T47D (cell line): ENCODE data around the gene TROAP.
"Not testable (repeated sequence)": the region's sequence is repeated elsewhere in the genome, so short reads cannot be mapped to it uniquely, and the experiment has no call there.

ENCODE experiments used
- DNase-seq, 2 experiments: peaks; one replicate each; pipeline versions ENCODE4 v3.0.0 to v3.0.0-alpha.2; 2011 to 2012; ENCODE audit warnings: low read depth in 1 of 2, low spot score in 1 of 2
- JUND ChIP-seq: IDR thresholded peaks from 2 replicates; pipeline ENCODE4 v1.6.1; 2012; ENCODE audit warnings: low read depth
- in situ Hi-C: cut with HindIII; loops from 2 replicates; pipeline ENCODE4 v1.10.0; 2016; ENCODE audit warnings: low sequenced_read_pairs, low pct_unique_long_range_greater_than_20kb

Gene TROAP

DNA sequence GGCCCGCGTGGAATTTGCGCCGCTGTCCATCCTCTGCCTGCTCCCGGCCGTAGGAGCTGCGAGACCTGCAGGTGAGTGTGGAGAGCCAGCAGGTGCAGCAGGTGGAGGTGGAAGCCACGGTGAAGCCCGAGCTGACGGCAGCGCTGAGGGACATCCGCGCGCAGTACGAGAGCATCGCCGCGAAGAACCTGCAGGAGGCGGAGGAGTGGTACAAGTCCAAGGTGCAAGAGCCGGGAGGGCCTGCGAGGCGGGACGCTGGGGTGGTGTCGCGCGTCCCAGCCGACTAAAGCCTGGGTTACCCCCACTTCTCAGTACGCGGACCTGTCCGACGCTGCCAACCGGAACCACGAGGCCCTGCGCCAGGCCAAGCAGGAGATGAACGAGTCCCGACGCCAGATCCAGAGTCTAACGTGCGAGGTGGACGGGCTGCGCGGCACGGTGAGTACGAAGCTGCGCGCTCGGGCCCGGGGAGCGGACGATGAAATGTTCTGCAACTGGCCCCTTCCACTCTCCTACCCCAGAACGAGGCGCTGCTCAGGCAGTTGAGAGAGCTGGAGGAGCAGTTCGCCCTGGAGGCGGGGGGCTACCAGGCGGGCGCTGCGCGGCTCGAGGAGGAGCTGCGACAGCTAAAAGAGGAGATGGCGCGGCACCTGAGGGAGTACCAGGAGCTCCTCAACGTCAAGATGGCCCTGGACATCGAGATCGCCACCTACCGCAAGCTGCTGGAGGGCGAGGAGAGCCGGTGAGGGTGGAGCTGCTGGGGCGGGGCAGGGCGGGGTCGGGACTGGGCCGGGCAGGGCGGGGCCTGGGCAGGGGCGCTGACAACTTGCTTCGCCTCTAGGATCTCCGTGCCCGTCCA lies 26.0 kb upstream of the TROAP start:
- in situ Hi-C loops: no loop called here
- peak; percentile 88 to 91 for DNase-seq
- TF ChIP-seq JUND: no peak

DNA sequence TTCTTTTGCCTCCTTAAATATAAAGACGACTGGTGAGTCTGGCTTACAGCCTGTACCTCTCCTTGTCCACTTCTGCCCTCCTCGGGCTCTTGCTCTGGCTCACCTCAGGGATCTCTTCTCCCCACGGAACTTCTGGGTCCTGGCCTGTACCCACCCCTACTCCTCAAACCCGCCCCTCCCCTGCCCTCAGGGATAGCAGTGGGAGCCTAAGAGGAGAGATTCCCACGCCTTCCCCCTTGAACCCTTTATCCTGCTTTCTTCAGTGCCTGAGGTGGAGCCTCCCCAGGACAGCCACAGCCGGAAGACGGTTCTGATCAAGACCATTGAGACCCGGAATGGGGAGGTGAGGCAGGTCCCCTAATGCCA lies 25.4 kb upstream of the TROAP start:
- no peak for TF ChIP-seq JUND
- DNase-seq: no peak
- in situ Hi-C loops: no loop called here

DNA sequence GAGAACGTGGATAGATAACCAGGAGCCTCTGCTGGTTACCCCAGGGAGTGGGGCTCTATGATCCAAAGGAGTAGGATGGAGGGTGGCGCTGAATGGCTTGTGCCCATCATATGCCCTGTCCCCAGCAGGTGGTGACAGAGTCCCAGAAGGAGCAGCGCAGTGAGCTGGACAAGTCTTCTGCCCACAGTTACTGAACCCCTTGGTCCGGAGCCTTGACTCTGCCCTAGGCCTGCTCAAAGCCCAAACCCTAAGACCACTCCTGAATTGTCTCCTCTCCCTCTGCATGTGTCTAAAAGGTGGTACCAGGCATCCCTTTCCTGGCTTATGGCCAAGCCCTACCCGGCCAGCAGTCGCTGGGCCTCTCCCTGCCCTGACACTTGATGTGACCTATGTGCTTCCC lies 24.9 kb upstream of the TROAP start:
- in situ Hi-C loops: no loop called here
- DNase-seq: peak in 1 of 2 experiments; percentile 60
- TF ChIP-seq JUND: no peak

DNA sequence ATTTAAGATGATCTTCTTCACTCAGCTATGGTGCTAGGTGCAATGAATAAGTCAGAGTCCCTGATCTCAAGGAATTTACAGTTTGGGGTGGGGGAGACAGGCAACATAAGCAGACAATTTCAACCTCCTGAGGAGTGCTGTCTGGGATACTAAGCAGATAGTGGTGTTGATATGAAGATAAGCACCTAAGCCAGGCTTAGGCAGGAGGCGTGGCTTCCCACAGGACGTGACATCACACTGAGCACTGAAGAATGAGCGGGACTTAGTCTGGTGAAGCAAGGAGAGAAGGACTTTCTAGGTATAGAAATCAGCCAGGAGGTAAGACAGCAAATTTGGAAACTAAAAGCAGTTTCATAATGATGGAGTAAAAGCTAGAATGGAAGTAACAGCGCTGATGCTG lies 21.3 kb upstream of the TROAP start:
- in situ Hi-C loops: no loop called here
- no peak for DNase-seq
- no peak for TF ChIP-seq JUND

DNA sequence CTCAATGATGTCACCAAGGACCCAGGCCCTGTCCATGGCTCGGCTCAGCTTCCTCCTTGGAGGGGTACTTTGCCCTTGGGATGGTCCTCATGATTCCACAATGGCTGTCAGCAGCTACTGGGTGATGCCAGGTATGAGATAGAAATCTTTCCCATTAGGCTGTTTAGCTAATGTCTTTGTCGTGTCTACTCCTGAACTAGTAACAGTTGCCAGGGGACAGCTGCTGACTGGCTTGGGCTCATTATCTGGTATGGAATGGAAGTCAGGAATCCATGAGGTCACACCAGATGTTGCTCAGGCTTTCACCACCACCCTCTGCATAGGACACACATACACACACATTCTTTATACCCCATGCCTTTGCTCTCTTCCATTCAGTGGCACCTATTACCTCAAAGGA lies 18.9 kb upstream of the TROAP start:
- in situ Hi-C loops: no loop called here
- no peak for TF ChIP-seq JUND
- no peak for DNase-seq

DNA sequence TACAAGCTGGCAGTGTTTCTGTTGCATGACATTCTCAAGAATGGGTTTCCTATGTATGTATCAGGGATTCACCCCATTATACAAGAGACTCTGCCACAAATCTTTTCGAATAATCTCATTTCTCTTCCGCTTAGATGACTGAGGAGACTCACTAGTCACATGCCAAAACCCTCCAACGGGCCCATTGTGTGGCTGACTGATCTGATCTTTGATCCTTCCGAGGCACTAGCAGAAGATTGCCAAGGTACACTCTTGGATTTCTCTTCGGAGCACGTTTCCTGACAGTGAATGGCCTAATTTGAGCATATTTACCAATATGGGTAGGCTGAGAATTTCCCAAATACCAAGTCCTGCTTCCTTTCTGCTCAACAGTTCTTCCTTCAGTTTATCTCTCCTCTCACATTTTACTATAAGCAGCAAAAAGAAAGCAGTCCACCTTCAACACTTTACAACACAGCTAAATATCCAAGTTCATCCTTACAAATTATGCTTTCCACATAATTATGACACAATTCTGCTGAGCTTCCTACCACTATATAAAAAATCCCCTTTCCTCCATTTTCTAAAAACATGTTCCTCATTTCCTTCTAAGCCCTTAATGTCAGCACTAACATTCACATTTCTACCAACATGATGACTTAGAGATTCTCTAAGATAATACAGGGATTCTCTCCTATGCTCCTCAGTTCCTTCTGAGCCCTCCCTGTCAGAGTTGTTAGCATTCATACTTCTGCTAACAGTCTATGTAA lies 17.1 kb upstream of the TROAP start:
- no peak for DNase-seq
- no peak for TF ChIP-seq JUND
- in situ Hi-C loops: no loop called here

DNA sequence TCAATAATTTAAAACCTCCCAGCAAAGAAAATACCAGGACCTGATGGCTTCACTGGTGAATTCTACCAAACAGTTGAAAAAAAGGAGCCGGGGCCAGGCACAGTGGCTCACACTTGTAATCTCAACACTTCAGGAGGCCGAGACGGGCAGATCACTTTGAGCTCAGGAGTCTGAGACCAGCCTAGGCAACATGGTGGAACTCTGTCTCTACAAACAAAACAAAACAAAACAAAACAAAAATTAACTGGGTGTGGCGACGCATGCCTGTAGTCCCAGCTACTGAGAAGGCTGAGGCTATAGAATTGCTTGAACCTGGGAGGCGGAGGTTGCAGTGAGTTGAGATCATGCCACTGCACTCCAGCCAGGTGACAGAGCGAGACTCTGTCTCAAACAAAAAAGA lies 13.7 kb upstream of the TROAP start:
- TF ChIP-seq JUND: no peak
- DNase-seq: no peak
- in situ Hi-C loops: no loop called here

DNA sequence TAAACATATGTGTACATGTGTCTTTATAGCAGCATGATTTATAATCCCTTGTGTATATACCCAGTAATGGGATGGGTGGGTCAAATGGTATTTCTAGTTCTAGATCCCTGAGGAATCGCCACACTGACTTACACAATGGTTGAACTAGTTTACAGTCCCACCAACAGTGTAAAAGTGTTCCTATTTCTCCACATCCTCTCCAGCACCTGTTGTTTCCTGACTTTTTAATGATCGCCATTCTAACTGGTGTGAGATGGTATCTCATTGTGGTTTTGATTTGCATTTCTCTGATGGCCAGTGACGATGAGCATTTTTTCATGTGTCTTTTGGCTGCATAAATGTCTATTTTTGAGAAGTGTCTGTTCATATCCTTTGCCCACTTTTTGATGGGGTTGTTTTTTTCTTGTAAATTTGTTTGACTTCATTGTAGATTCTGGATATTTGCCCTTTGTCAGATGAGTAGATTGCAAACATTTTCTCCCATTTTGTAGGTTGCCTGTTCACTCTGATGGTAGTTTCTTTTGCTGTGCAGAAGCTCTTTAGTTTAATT lies 12.5 kb upstream of the TROAP start:
- in situ Hi-C loops, DNase-seq: not testable (repeated sequence)

DNA sequence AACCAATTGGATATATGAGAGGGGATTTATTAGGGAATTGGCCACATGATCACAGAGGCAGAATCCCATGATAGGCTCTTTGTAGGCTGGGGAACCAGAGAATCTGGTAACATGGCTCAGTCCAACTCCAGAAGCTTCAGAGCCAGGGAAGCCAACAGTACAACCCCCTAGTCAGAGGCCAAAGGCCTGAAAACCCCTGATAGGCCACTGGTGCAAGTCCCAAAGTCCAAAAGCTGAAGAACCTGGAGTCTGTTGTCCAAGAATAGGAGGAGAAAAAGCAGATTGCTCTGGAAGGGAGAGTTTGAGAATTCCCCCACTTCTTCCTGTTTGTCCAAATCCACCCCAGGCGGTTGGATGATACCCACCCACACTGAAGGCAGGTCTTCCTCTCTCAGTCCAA lies 8.2 kb upstream of the TROAP start:
- TF ChIP-seq JUND: no peak
- in situ Hi-C loops: no loop called here
- no peak for DNase-seq

DNA sequence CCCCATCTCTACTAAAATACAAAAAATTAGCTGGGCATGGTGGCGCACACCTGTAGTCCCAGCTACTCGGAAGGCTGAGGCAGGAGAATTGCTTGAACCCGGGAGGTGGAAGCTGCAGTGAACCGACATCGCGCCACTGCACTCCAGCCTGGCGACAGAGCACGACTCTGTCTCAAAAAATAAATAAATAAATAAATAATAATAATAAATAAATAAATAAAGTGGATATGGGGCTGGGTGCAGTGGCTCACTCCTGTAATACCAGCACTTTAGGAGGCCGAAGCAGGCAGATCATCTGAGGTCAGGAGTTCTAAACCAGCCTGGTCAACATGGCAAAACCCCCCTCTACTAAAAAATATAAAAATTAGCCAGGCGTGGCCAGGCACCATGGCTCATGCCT lies 5.9 kb upstream of the TROAP start:
- DNase-seq, in situ Hi-C loops: not testable (repeated sequence)

DNA sequence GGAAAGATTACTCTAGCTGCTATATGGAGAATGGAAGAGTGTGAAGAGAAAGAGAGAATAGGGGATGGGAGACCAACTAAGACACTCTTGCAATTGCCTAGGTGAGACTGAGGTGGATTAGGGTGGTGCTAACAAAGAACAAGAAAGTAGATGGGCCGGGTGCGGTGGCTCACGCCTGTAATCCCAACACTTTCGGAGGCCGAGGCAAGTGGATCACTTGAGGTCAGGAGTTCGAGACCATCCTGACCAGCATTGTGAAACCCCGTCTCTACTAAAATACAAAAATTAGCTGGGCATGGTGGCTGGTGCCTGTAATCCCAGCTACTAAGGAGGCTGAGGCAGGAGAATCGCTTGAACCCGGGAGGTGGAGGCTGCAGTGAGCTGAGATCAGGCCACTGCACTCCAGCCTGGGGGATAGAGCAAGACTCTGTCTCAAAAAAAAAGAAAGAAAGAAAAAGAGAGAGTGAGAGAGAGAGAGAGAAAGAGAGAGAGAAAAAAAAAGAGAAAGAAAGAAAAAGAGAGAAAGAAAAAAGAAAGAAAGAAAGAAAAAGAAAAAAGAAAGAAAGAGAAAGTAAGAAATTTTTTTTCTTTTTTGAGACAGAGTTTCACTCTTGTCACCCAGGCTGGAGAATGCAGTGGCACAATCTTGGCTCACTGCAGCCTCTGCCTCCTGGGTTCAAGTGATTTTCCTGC lies 2.5 kb upstream of the TROAP start:
- in situ Hi-C loops, DNase-seq: not testable (repeated sequence)

DNA sequence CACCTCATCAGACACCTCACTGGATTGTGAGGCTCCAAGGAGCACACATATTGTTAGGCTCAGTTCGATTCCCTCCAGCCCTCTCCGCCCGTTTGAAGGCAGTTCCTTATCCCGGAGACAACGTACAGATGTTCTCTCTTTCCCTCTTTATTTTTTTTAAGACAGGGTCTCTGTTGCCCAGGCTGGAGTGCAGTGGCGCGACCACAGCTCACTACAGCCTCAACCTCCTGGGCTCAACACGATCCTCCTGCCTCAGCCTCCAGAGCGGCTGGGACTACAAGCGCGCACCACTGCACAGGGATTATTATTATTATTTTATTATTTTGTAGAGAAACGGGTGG lies 718 bp upstream of the TROAP start:
- in situ Hi-C loops: no loop called here
- no peak for TF ChIP-seq JUND
- DNase-seq: no peak

DNA sequence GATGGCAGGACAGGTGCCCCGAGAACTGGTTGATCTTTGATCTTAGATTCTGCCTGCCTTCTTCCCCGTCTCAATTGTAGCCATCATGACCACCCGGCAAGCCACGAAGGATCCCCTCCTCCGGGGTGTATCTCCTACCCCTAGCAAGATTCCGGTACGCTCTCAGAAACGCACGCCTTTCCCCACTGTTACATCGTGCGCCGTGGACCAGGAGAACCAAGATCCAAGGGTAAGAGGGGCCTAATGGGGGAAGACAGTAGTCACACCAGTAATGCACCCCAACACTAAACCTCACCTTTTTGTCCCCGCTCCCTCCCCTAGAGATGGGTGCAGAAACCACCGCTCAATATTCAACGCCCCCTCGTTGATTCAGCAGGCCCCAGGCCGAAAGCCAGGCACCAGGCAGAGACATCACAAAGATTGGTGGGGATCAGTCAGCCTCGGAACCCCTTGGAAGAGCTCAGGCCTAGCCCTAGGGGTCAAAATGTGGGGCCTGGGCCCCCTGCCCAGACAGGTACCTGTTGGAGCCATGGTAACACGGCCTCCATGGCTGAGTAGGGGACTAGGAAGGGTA lies 556 bp downstream of the TROAP start:
- no peak for TF ChIP-seq JUND
- DNase-seq: no peak
- in situ Hi-C loops: no loop called here
